Stimulated activated CD8-positive, alpha-beta memory T cell treated with anti-CD3 and anti-CD28 coated beads, Interleukin-4, amount 100 ng/mL, for 4 hours (primary cell): Measurements from ENCODE around the gene PRKN.

ENCODE experiments used
- DNase-seq, 2 donors: peaks; one replicate each; pipeline ENCODE4 v3.0.0-alpha.2; 2020; ENCODE audit warnings: low read depth in 2 of 2, low spot score in 1 of 2

The PRKN gene

DNA sequence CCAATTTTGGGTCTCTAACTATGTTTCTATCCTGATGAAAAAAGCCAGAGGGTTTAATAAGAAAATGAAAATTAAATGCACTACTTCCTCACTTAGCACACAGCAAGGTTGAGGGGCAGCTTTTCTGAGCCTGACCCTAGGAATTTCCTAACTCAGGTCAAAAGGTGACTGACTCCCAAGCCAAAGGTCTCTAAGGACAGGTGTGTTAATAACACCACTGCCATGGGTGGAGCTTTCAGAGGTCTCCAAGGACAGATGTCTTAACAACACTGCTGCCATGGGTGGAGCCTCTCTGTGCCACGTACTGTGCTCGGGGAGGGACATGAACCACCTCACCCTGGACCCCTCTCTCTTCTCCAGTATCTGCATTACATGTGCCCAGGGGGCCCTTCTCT lies 339.2 kb downstream of the PRKN start:
- DNase-seq, result no peak

DNA sequence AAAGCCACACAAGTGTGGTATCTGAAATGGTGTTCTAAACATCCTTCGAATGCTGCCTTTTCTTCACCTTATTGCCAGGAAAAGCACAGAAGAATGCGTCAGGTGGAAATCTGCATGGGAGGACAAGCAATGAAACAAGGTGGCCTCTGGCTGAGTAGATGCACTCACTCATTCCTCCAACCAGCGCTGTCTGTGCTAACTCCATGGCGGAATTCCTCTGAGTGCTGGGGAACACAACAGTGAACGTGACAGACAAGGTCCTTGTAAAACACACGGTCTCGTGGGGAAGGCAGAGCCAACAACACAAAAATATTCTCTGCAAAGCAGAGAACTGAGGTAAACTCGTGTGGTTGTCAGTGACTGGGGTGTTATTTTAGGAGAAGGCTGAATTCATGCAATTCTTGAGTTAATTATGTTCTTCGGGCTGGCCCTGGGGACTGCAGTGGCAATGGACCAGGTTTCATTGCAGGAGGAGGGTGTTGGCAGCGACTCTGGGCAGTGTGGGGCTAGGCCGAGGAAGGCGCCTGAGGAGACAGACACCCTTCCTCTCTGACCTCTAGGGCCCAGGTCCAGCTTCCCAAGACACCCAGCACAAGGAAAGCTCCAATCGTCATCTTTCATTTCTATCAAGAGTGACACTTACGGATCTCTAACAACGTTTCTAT lies 339.7 kb downstream of the PRKN start:
- no peak for DNase-seq

DNA sequence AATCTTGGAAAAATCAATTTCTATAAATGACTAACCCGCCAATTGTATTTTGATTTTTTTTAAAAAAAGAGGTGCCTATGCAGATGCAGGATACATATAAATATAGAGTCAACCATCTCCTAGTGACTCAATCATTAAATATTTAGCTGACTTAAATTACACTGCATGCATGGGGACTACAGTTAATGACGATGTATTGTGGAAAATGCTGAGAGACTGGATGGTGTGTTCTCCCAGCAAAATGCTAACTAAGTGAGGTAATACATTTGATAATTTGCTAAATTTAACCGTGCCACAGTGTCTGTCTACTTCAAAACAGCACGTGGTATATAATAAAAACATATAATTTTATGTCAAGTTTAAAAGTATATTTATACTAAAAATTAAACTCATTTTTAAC lies 341.6 kb downstream of the PRKN start:
- DNase-seq, result no peak

DNA sequence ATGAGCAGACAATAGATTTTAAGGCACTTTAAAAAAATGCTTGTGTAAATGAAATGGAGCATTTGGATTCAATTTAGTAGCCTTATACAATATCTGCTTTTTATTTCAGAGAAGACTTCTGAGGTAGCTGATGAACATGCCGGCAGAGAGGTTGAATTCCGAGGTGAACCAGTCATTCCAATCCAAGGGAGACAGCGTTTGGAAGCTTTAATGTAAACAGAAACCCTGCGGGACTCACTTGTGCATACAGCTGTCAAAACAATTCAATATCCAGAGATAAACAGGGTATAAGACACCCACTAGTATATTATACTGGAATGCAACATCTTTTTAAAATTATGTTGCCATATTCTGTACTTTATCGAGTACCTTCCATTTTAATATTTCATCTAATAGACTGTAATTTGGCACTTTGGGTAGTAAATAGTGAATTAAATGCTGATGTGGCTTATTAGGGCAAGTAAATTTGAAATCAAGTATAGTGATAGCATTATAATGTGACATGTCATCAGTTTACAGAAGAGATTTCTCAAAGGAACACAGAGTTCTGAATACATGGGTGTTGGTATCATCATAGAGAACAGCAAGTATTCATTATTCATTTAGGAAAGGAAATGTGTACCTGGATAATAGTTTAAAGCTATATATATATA lies 347.7 kb downstream of the PRKN start:
- no peak for DNase-seq

DNA sequence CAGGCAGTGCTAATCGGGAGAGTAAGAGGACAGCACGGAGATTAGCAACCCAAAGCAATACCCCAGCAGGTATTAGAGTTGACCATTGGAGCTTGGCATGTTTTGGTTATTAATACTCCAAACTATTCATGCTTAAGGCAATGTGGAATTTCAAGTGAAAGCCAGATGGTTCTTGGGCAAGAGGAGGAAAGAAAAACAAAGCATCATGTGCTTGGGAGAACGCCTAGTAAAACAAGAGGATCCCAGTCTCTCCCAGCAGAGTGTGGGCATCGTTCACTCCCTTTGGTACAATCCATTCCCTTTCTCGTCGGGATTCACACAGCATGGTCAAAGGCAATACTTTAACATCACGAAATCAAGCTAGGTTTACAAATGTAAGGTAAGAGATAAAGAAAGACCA lies 349.8 kb downstream of the PRKN start:
- no peak for DNase-seq

DNA sequence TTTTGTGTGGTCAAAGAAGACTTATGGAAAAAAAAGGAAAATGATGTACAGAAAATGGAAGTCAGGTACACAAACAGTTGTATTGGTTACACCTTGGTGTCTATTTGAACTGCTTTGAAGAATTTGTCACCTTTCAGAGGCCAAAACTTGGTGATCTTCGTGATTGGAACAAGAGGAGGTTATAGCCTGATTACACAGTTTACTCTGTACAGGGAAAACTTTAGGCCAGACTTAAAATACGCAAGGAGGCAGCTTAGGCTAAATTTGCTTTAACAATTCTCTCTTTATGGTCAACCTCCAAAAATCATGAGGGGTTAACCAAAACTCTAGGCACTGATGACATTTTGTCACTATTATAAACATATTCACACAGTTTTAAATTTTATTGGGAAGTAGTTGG lies 353.7 kb downstream of the PRKN start:
- no peak for DNase-seq

GRCh38 chr6:162373192-162373591 lies 354.4 kb downstream of the PRKN start:
- no peak for DNase-seq

- DNase-seq, result no peak
Measured at GRCh38 chr6:162372106-162372505, 355.5 kb downstream of the PRKN start.

DNA sequence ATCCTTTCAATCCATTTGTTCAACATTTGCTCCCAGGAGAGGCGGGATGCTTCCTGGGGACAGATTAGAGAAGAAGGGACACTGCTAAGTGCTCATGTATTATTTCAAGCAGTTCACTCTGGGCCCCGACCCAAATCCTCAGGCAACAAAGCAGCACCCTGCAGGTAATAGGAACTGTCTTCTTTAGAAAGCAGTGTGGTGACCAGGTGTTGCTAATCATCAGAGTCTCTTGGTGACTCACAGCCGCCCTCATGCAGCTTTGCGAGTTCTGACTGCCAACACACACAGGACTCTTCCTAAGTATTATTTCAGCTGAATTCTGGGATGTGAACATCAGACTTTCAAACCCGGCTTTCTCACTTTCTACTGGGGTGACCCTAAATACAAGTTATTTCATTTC lies 356.4 kb downstream of the PRKN start:
- no peak for DNase-seq

GRCh38 chr6:162369091-162369490 lies 358.5 kb downstream of the PRKN start:
- DNase-seq, result no peak

GRCh38 chr6:162364488-162364887 lies 363.1 kb downstream of the PRKN start:
- no peak for DNase-seq

GRCh38 chr6:162363757-162364156 lies 363.8 kb downstream of the PRKN start:
- no peak for DNase-seq

DNA sequence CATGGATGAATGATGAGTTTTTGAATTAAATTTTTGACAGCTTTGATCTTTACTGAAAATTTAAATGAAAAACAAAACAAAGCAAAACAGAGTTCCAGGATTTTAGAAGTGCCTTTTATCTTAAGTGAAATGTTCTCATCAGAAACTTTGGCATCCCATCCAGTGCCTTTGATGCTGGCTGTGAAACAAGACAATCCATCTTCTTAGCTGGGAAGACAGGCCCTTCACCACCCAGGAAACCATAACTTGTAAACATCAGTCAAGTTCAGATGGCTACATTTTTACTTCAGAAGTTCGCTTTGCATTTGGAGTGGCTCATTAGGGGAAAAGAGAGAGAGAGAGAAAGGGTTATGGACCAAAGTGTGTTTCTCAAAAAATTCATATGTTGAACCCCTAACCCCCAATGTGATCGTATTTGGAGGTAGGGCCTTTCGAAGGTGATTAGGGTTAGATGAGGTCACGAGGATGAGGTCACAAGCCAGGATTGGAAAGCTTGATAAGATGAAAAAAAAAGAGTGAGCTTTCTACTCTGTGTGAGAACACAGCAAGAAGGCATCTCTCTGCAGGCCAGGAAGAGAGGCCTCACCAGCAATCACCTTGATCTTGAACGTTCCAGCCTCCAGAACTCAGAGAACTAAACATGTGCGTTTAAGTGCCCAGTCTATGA lies 366.5 kb downstream of the PRKN start:
- no peak for DNase-seq

GRCh38 chr6:162358625-162359024 lies 368.9 kb downstream of the PRKN start:
- no peak for DNase-seq

DNA sequence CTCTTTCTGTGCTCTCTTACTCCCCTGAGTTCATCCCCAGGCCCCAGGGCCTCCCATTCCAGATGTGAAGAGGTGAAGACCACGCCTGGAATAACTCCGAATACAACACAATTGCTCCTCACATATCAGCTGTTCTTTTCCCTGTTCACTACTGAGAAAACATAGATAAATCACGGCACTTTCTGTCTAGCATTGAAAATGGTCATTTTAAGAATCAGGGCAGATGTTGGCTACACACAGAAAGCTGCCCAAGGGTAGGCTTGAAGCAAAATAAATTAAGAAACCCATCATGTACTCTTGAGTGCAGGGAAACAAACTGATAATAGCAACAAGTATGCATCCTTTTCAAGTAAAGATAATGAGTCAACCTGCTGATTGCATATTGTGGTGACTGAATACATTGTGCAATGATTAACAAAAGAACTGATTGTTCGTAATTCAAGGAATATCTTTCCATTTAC lies 382.5 kb downstream of the PRKN start:
- no peak for DNase-seq

GRCh38 chr6:162344646-162345010 lies 382.9 kb downstream of the PRKN start:
- no peak for DNase-seq

- DNase-seq, result no peak
Measured at GRCh38 chr6:162343936-162344645, 383.5 kb downstream of the PRKN start.

DNA sequence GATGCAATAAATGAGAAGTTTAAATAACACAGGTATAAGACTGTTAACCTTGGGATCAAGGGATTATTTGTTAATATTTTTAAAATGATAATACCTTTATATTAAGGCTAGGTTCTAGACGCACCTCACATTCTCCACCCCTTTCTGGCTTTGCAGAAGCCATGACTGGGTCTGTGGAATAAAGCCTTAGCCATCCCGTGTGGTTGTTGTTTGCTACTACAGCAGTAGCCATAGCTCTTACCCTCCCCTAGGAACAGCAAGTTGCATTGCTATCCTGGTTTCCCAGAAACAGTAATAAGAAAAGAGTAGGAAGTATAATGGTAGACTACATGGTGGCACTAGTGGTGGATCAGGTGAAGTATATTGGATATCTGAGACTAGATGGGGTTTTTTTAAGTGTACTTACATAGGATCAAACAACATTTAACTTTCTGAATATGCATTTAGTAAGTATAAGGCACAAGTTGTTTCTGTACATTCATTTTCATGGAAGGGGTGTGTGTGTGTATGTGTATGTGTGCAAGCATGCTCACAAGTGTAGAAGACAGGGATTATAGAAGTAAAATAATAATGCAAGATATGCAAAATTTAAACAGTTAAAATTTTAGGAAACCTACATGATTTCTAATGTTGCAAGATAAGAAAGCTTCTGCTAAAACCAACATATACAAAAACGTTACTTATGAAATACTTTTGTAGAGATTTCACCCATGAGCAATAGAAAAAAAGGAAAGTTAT lies 384.2 kb downstream of the PRKN start:
- DNase-seq, result no peak

GRCh38 chr6:162337412-162337811 lies 390.2 kb downstream of the PRKN start:
- DNase-seq, result no peak

- no peak for DNase-seq
Measured at GRCh38 chr6:162336359-162336758, 391.2 kb downstream of the PRKN start.

- no peak for DNase-seq
Measured at GRCh38 chr6:162332365-162332764, 395.2 kb downstream of the PRKN start.
